Stimulated activated CD8-positive, alpha-beta memory T cell treated with anti-CD3 and anti-CD28 coated beads, Interleukin-15, amount 100 ng/mL, for 4 hours (primary cell): ENCODE results near the gene PNMT.

Experiments used
- DNase-seq, 2 donors: peaks; one replicate each; pipeline ENCODE4 v3.0.0-alpha.2; 2020; ENCODE audit warnings: low read depth in 2 of 2

PNMT gene

GRCh38 chr17:39653662-39654331 lies 14.5 kb upstream of the PNMT start:
- peak; percentile 28 to 60 for DNase-seq

- no peak for DNase-seq
Observed at GRCh38 chr17:39655105-39655504, 13.1 kb upstream of the PNMT start.

GRCh38 chr17:39658346-39658745 lies 9.9 kb upstream of the PNMT start:
- DNase-seq = no peak

GRCh38 chr17:39658760-39659159 lies 9.5 kb upstream of the PNMT start:
- DNase-seq = no peak

GRCh38 chr17:39659279-39660010 lies 8.8 kb upstream of the PNMT start:
- no peak for DNase-seq

- DNase-seq = no peak
Observed at GRCh38 chr17:39660011-39660360, 8.3 kb upstream of the PNMT start.

- DNase-seq = no peak
Observed at GRCh38 chr17:39660397-39661385, 7.6 kb upstream of the PNMT start.

GRCh38 chr17:39661744-39662541 lies 6.3 kb upstream of the PNMT start:
- DNase-seq = no peak

GRCh38 chr17:39662551-39663339 lies 5.5 kb upstream of the PNMT start:
- no peak for DNase-seq

- DNase-seq = no peak
Observed at GRCh38 chr17:39663340-39663687, 4.9 kb upstream of the PNMT start.

GRCh38 chr17:39663688-39664580 lies 4.3 kb upstream of the PNMT start:
- DNase-seq = no peak

GRCh38 chr17:39664581-39665561 lies 3.4 kb upstream of the PNMT start, which contains the start of gene TCAP:
Gene TCAP (plus strand): TSS chr17:39665349. CDS start chr17:39665360, 11 bp downstream.
- no peak for DNase-seq

- no peak for DNase-seq
Observed at GRCh38 chr17:39665642-39666224, 2.5 kb upstream of the PNMT start.

- DNase-seq = no peak
Observed at GRCh38 chr17:39666231-39666600, 2.0 kb upstream of the PNMT start.

GRCh38 chr17:39666601-39667261 lies 1.5 kb upstream of the PNMT start:
- no peak for DNase-seq

GRCh38 chr17:39667262-39667944 lies 850 bp upstream of the PNMT start:
- no peak for DNase-seq
